TTC549 (cell line): ENCODE data around the gene TAGLN2.
"Not testable (repeated sequence)": the region's sequence is repeated elsewhere in the genome, so short reads cannot be mapped to it uniquely, and the experiment has no call there.

Experiments
- FAIRE-seq: peaks from 2 replicates; lab custom pipeline; 2012; peaks lifted over from hg19 to GRCh38; lab: Jason Lieb, UNC

Gene TAGLN2

DNA sequence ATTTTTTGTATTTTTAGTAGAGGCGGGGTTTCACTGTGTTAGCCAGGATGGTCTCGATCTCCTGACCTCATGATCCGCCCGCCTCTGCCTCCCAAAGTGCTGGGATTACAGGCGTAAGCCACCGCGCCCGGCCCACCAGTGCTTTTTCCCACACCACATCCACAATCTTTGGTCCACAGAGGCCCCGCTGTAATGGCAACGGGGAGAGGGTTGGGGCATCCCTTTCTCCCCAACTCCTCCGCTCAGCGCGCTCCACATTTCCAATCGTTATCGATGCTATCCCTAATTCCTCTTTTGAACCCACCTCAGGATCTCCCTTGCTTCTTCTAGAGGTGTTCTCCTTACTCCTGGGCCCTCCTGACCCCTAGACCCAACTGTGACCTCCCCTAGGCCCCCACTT, 25.7 kb downstream of the TAGLN2 start:
- not testable (repeated sequence) for FAIRE-seq

DNA sequence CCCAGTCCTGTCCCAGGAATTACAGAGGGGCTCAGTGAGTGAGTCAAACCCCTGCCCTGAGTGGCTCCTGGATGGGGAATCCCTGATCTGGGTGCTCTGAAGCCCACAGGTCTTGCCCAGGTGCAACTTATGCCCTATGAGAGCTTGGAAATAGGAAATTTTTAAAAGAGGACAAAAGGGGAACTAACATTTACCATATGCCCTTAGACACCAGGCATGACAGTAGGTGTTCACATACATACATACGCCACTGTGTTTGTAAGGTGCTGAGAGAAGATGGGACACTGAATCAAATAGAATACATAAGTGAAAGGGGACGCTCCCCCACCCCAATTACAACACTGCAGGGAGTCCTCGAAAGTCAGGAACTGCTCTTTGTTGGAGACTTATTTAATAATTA, 26.8 kb downstream of the TAGLN2 start:
- no peak for FAIRE-seq

DNA sequence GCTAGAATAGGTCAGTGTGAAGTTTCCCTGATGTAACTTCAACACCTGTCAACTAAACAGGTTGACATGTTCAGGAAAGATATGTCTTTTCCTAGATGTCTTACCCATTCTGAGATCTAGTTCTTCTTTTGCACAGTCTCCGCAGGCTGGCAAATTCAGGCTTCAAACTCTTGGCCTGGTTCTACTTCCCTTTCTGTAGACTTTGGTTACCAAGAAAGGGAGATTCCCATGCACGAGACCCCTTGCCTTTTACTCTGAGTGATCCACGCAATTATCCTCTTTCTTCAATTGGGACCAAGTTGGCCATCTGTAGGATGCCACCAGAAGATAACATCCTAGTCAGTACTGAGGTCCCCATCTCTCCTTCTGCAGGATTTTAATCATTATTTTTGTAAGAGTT, 27.3 kb downstream of the TAGLN2 start:
- FAIRE-seq: no peak

DNA sequence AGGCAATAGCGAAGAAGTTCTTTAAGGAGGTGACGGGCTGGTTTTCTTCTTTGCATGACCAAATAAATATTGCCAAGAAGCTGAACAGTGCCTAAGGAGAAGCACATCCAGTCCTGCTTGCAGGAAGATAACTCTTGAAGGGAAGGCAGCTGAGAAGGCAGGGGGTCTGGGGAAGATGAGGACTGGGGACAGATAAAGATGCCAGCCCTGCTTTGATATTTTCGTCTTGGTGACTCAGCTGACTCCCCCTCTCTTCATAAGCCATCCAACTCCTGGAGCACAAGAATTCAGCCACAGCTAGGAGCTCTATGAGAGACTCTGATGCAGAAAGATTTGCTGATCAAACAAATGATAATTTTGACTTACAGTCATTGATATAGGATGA, 28.8 kb downstream of the TAGLN2 start:
- no peak for FAIRE-seq

DNA sequence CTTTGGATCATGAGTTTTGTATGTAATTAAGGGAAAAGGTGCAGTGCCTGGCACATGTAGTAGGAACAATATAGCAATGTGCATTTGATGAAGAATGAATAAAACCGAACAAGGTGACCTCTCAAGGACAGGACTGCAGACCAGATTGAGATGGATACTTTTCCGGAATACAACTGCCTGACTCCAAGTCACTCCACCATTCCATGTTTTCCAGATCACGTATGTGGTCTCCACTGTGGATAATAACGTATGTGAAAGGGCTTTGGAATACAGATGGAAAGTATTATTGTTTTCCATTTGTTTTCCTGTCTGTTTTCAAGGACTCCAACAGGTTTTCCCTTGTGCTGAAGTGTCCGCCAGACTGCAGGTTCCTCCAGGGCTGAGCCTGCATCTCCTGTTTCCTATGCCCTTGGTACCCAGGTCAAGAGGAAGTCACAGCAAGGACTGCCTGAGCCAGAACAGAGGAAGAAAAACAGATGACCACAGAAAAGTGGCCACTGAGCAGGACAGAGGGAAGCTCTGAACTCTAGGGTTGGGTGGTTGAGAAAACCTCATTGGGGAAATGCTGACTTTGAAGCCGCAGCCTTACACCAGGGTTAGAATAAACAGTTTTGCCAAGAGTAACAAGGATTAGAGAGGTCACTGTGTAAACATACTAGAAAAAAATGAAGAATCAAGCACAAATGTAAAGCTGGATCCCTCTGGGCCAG, 29.3 kb downstream of the TAGLN2 start:
- no peak for FAIRE-seq

DNA sequence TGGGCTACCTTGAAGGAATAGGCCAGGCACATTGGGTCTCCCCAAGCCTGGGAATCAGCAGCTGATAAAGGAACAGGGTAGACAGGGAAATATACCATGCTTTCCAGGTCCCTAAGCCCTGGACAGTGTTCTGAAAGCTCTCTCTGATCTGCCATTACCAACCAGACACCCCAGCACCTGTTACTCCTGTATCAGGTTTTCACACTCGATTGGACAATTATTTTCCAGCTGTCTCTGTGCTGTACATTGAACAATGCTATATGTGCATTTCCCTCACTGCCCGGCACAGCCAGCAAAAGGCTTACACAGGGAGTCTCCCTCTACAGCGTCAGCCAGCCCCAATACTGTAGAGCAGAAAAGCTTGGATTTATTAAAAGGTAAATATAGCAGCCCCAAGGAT, 30.0 kb downstream of the TAGLN2 start:
- no peak for FAIRE-seq

DNA sequence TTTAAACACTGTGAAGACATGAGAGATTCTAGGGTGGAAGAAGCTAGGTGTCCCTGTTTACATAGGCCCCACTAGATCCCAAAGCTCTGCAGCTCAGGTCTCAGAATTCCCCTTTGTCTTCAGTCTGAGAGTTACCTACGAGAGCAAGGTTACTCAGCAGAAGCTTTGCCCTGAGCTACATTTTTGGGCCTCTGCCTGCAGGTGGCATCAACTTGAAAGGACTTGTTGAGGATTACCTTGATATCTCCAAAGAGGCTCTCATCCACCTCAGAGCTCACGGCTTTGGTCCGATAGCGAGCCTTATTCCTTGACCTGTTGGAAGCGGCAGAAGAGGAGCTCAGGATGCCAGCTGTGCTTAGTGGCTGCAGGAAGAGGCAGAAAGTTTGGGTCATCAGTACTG, 32.4 kb downstream of the TAGLN2 start:
- no peak for FAIRE-seq

DNA sequence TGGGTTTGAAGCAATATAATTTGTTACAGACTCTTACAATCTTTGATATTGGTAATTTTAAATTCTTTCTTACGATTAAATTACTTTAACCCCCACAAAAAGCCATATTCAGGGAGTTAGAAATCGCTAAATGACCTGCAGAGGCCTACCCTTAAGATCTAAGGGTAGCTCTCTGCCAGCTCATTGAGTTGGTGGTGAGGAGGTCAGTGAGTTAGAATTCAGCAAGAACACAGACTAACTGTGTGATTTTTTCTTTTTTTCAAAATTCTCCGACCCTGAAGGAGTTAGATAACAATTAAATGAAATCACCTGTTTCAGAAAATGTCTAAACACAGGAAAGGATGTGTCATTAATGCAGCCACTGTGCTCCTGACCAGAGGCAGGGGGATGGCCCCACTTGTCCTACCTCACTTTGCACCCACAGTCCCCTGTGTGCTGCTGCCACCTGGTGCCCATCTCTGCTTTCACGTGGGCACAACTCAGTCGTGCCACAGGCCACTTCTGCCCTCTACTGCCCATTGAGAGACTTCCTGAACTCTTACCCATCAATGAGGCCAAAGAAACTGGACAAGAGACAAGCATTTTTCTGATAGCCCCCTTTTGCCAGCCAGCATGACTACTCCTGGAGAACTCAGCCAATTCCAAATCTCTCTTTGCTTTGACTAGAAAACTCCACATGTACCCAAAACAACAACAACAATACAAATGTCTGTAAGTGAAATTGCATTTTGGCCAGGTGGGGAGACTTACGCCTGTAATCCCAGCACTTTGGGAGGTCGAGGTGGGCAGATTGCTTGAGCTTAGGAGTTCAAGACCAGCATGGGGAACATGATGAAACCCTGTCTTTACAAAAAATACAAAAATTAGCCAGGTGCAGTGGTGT, 33.8 kb downstream of the TAGLN2 start:
- FAIRE-seq: peak; percentile 28

DNA sequence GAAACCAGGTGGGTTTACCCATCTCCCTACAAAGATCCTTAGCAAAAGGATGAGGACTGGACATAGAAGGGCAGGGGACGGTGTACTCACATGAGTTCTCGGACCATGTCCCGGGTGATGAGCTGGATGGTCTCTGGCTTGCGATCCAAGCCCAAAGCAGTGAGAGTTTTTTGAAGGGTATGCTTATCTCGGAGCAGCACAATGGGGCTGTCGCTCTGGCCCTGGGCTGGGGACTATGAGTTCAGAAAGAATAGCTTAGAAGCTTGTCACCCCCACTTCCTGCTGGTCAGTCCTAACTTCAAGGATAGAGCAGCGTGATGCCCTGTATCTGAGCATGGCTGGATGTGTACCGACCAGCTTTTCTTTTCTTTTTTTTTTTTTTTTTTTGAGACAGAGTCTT, 34.9 kb downstream of the TAGLN2 start:
- FAIRE-seq: no peak

DNA sequence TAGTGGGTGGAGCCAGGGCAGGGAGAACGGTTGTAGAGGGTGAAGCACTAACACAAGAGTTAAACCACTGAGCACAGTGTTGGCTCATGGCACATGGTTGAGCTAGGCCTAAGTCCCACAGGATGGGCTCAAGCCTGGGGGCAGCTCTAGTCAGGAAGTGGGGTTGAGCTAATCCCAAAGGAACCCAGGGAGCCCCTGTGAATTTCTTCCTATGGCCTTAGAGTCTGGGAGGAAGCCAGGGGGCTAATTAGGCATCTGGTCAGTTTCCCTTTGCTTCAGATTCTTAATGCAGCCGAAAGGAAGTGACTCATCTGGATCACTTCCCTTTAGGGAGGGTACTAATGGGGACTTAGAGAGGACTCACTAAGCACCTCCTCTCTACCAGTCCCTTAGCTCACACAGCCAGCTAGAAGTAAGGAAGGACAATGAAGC, 35.5 kb downstream of the TAGLN2 start:
- no peak for FAIRE-seq

DNA sequence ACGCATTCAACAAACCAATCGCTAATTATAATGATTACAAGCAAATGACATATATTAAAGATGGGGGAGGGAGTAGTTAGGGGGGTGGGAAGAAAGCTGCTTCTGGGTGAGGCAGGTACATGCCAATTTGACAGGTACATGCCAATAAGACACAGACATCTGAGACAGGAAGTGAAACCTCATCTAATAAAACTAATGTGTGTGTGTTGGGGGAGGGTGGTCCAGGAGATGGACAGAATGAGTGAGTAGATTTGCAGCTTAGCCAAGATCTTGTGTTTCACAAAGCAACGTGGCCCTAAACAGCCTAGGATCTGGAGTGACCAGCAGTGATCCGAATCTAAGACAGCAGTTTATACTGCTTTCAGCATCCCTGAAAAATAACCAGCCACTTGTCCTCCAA, 36.1 kb downstream of the TAGLN2 start:
- no peak for FAIRE-seq

DNA sequence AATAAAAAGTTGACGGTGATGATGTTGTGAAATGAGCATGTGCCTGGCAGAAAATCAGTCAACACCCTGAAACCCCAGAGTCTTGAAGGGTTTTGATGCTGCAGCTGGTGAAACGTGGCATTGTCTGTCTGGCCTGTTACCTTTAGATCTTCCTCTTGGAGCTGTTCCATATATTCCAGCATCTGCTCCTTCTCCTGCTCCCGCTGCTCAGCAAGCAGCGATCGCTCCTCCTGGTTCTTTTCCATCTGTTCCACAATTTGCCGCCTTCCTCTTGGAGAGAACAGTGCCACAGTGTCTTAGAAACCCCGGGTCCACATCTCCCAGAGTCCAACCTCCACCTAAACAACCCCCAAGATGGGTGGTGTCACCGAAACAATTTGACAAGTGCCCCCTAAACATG, 41.0 kb downstream of the TAGLN2 start:
- no peak for FAIRE-seq

DNA sequence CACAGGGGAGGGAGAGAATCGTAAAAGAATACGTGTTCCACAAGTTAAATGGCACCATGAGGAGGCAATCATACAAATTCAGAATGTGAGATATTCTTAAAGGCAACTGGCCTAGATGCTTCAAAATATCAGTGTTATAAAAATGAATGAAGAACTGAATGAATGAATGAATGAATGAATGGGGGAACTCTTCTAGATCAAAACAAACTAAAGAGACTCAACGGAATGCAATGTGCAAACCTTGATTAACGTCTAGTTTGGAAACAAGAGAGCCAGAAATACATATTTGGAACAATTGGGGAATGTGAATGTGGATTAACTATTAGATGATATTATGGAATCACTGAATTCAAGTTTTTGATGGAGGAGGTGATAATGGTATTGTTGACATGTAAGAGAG, 42.2 kb downstream of the TAGLN2 start:
- no peak for FAIRE-seq

DNA sequence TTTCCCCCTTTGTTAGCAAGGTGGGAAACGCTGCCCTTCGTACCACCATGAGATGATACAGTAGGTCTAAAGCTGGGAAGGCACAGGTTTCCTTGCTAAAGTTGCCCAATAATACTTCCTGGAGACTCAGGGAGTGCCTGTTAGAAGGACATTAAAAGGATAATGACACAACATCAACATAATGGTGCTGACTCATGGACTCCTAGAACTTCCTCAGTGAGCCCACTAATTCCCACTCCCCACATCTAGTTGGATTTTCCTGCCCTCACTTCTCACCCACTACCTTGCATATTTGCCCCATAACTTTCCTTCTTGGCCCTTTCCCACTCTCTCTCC, 42.8 kb downstream of the TAGLN2 start:
- no peak for FAIRE-seq

DNA sequence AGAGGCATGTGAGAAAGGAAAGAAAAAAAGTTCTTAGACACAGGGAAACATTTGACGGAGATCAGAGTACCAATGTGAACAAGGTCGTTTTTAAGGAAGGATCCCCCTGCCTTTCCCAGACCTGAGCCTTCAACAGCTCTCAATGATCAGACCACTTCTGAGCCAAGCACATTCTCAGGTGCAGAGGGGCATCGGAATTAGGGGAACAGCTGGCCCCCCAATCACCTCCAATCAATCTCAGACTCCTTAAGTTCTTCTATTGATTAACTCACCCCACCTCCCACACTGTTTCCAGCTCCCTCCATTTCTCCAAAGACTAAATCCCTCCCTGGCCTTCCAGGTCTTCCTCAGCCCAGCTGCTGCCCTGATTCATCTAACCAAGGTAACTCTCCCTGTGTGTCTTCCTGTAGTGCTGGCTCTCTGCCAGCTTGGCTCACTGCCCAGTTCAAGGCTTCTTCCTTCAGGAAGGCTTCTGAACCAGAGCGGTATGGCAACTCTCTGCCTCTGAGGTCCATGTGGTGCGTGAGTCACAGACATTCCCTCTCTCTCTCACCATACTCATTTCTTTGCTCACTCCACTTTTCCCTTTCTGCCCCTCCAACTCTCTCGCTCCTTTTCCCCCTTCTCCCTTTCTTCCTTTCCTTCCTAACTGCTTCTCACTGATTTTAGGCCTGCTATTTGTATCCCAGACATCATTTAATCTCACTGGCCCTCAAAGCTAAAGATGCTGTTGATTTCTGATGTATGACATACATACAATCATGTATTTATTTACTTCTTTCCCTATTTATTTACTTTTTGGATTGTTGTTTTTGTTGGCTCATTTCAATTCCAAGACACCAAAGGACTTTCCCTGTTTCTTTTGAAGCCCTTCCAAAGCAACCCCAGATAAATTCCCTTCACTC, 43.4 kb downstream of the TAGLN2 start:
- FAIRE-seq: no peak

DNA sequence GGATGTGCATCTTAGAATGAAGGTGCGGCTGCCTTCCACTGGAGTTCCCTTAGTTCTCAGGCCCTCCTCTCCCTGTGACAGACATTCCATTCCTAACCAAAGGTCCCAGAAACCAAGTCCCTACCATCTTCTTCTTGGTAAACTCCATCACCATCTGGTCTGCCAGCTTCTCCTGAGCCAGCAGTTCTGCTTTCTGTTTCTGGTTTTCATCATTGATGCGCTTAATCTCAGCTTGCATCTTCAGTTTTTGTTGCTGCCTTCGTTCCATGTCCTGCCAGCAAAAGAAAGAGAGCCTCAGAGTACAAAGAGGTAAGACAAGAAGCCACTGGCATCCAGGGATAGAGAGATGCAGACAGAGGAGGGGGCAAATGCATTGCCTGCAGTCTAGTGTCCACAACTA, 44.9 kb downstream of the TAGLN2 start:
- no peak for FAIRE-seq

DNA sequence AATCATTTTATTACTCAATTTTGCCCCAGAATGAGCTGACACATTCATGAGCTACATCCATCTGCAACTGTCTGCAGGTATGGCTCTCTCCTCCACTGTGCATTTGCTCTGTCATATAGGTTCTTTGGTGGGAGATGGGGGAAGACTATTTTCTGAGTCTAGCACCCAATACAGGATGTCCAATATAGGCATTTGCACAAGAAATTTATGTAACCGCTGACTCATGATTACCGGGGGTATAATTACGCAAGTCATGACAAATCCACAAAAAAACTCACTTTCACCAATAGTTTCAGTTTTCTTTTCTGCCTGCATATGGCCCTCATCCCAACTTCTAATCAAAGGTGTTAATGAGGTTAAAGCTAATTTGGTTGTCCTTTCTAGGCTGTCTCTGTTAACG, 45.3 kb downstream of the TAGLN2 start:
- FAIRE-seq: no peak

DNA sequence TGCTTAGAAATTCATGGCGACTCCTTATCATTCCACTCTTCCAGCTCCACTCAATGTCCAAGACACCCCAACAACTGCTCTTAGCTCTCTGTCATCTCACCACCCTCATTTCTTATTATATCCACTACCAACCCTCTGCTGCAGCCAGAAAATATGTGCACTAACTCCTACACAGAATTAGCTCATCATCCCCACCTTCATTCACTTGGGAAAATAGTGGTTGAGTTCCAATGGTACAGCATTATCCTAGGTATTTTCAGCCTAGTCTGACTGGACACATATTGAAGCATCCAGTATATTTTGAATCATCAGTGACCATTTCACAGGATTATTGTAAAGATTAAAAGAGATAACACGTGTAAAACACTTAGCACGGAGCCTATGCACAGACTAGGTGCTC, 46.2 kb downstream of the TAGLN2 start:
- no peak for FAIRE-seq

DNA sequence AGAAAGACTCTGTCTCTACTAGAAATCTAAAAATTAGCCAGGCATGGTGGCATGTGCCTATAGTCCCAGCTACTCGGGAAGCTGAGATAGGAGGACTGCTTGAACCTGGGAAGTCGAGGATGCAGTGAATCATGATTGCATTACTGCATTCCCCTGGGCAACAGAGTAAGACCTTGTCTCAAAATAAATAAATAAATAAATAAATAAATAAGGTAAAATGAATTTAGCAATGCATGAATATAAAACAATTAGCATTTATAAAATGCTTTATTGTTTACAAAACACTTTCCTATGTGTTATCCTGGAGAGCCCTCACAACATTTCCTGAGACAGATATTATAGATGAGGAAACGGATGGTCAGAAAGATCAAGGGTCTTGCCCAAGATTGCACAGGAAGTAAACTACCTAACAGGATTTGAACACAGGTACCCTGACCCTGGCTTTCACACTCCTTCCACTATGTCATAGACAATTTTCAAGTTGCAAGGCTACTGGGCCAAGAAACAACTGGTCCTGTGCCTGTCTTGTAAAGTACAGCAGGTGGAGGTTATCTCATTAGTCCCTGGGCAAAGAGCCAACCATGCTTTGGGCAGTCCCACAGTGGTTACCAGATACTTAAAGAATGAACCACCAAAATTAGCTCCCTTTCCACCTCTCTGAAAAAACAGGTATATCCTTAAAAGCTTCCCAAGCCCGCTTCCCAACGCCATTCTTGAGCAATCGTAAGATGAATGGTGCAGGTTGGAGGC, 47.4 kb downstream of the TAGLN2 start:
- no peak for FAIRE-seq

DNA sequence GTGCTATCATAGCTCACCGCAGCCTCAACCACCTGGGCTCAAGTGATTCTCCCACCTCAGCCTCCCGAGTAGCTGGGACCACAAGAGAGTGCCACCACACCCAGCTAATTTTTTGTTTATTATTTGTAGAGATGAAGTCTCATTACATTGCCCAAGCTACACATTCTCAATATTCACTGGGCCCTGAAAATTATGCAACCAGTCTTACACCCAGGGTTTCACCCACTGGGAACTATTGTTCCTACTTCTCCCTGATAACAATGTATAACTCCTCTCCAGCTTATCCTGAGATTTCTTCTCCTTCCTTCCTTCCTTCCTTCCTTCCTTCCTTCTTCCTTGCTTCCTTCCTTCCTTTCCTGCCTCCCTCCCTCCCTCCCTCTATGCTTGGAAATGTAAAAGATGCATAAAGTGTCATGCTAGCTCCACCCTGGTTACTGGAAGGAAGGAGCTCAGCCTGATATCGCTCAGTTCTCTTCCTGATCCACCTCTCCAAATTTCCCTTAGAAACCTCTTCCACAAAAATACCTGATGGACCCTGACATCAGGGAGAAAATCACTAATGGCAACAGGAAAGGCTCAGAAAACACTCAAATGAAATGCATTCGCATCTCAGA, 51.7 kb downstream of the TAGLN2 start:
- FAIRE-seq: no peak

DNA sequence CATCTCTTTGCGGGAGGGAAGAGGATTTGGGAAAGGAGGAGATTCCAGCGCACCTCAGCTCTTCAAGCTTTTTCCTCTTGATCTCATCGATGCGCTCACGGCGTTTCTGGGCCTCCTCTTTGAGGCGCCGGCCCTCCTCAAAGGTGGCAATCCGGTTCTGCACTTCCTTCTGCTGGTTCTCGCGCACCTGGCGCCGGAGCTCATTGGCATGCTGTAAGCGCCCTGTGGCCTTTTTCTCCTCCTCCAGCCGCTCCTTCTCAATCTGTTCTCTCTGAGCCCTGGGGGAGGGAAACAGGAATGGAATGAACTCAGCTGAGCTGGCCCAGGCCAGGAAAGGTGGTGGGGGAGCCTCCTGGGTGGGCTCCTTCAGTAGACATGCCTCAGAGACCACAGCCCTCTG, 52.4 kb downstream of the TAGLN2 start:
- no peak for FAIRE-seq

DNA sequence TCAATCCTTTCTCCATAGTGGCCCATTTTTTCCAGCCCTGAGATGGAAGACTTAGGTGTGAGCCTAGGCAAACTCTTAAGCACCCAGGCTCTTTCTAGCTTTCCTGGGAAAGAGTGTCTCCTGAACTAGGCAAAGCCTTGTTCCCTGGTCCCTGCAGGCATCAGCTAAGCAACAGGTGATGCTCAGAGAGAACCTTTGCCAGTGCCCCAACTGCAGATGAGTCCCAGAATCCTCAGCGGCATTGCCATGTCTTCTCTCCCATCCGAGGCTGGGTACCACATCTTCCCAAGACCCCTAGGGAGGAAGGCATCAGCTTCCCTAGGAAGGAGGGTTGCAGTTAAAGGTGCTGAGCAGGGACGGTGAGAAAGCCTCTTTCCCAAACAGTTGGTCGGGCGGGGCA, 54.6 kb downstream of the TAGLN2 start:
- FAIRE-seq: no peak
